WTC11 (cell line): Measurements from ENCODE around the gene SIN3A.

Experiments
- CBFB ChIP-seq: sonication (generic); formaldehyde crosslinking; IDR thresholded peaks from 2 replicates; pipeline ENCODE4 v1.8.1; 2022; ENCODE audit warnings: mild to moderate bottlenecking, low read depth, missing genetic modification reagents
- CREB1 ChIP-seq: sonication (generic); formaldehyde crosslinking; IDR thresholded peaks from 2 replicates; pipeline ENCODE4 v1.8.0; 2023; ENCODE audit warnings: mild to moderate bottlenecking, missing genetic modification reagents
- CREM ChIP-seq: sonication (generic); formaldehyde crosslinking; IDR thresholded peaks from 2 replicates; pipeline ENCODE4 v1.8.1; 2022; ENCODE audit warnings: mild to moderate bottlenecking, missing genetic modification reagents, moderate library complexity
- CTCF ChIP-seq: fragments of 200-600 bp; IDR thresholded peaks from 2 replicates; pipeline ENCODE4 v1.8.0; 2022; ENCODE audit warnings: antibody characterized with exemption
- E2F1 ChIP-seq: sonication (generic); formaldehyde crosslinking; IDR thresholded peaks from 2 replicates; pipeline ENCODE4 v1.8.0; 2022; ENCODE audit warnings: mild to moderate bottlenecking, missing genetic modification reagents
- FOXP1 ChIP-seq: sonication (generic); formaldehyde crosslinking; IDR thresholded peaks from 2 replicates; pipeline ENCODE4 v1.8.0; 2022; ENCODE audit warnings: missing genetic modification reagents, mild to moderate bottlenecking, moderate library complexity, borderline replicate concordance
- FOXP4 ChIP-seq: sonication (generic); formaldehyde crosslinking; IDR thresholded peaks from 2 replicates; pipeline ENCODE4 v1.8.0; 2022; ENCODE audit warnings: mild to moderate bottlenecking, missing genetic modification reagents
- JUN ChIP-seq: sonication (generic); formaldehyde crosslinking; IDR thresholded peaks from 2 replicates; pipeline ENCODE4 v1.8.0; 2023; ENCODE audit warnings: mild to moderate bottlenecking, missing genetic modification reagents
- MAX ChIP-seq: sonication (generic); formaldehyde crosslinking; IDR thresholded peaks from 2 replicates; pipeline ENCODE4 v1.8.0; 2022; ENCODE audit warnings: mild to moderate bottlenecking, missing genetic modification reagents
- USF2 ChIP-seq: sonication (generic); formaldehyde crosslinking; IDR thresholded peaks from 2 replicates; pipeline ENCODE4 v1.8.1; 2023; ENCODE audit warnings: mild to moderate bottlenecking, missing genetic modification reagents, moderate library complexity
- ZBTB21 ChIP-seq: sonication (generic); formaldehyde crosslinking; IDR thresholded peaks from 2 replicates; pipeline ENCODE4 v1.8.1; 2023; ENCODE audit warnings: mild to moderate bottlenecking, missing genetic modification reagents, borderline replicate concordance
- ZNF138 ChIP-seq: sonication (generic); formaldehyde crosslinking; conservative IDR thresholded peaks from 2 replicates; pipeline ENCODE4 v1.8.1; 2022; ENCODE audit warnings: mild to moderate bottlenecking, moderate library complexity, missing genetic modification reagents

- TF ChIP-seq CTCF = no peak
- no peak for TF ChIP-seq FOXP1
- TF ChIP-seq CREB1 (CRISPR knock-in tag) = no peak
- no peak for TF ChIP-seq JUN (CRISPR knock-in tag)
- no peak for TF ChIP-seq CBFB
- no peak for TF ChIP-seq MAX (CRISPR knock-in tag)
- TF ChIP-seq CREM (CRISPR knock-in tag) = no peak
- no peak for TF ChIP-seq FOXP4 (CRISPR knock-in tag)
- TF ChIP-seq ZNF138 = no peak
- no peak for TF ChIP-seq ZBTB21 (CRISPR knock-in tag)
- TF ChIP-seq E2F1 (CRISPR knock-in tag) = no peak
- TF ChIP-seq USF2 = no peak
These were observed 17.6 kb upstream of the SIN3A start for GRCh38 chr15:75468913-75469598.
